Cardiac muscle cell (in vitro differentiated cells and primary cell): ENCODE results near the gene PGAP6. TPM values are rescaled to one million over a fixed set of nuclear protein-coding genes. Genes with fewer than 3 reads are reported as not detected.

Experiments used
- DNase-seq, 2 donors: peaks; one replicate each; pipeline versions ENCODE4 v3.0.0 to v3.0.0-alpha.2; 2010 to 2017; ENCODE audit warnings: low read depth in 1 of 2, low spot score in 1 of 2
- H3K27ac ChIP-seq: fragments of 200-600 bp; sonication (generic); 2 replicates; pipeline ENCODE4 v1.5.1; 2016
- H3K27me3 ChIP-seq: fragments of 200-600 bp; sonication (generic); 2 replicates; pipeline ENCODE4 v1.6.0; 2016; ENCODE audit warnings: control low read depth
- H3K36me3 ChIP-seq: fragments of 200-600 bp; sonication (generic); 2 replicates; pipeline ENCODE4 v1.5.1; 2016; ENCODE audit warnings: control low read depth
- H3K4me1 ChIP-seq: fragments of 200-600 bp; sonication (generic); 2 replicates; pipeline ENCODE4 v1.8.1; 2017; ENCODE audit warnings: low read depth, mild to moderate bottlenecking, mixed run types
- H3K4me3 ChIP-seq: fragments of 200-600 bp; sonication (generic); 2 replicates; pipeline ENCODE4 v1.5.1; 2016; ENCODE audit warnings: mild to moderate bottlenecking
- H3K9me3 ChIP-seq: fragments of 200-600 bp; sonication (generic); 2 replicates; pipeline ENCODE4 v1.5.1; 2017; ENCODE audit warnings: low read depth, mild to moderate bottlenecking, control low read depth
- polyA plus RNA-seq: library from polyadenylated mRNA; unstranded; fragments of >200 nt; fragmentation: Nextera tagmentation; extraction: Ambion mirVana; gene quantifications from 2 replicates; pipeline ENCODE4 v1.2.1, GENCODE V29; 2016
- total RNA-seq: library from RNA; depleted of rRNA; stranded (reverse); fragments of >200 nt; gene quantifications from 2 replicates; pipeline ENCODE4 v1.2.3, GENCODE V29; 2016
- TF ChIP-seq, protein P1 (sequence below): IDR thresholded peaks from 2 replicates; pipeline ENCODE4 v1.5.1; 2012; ENCODE audit warnings: low read depth, mild to moderate bottlenecking, low read length

Gene PGAP6
- total and polyA plus RNA-seq, 2 experiments from 2014 or later: 113 to 135 TPM

GRCh38 chr16:324201-324450 is 57.7 kb downstream of the PGAP6 start:
- Histone ChIP-seq H3K9me3 (no peaks in the 10 kb centered on the region), H3K4me3 (no peak overlapping the region), H3K4me1 (no peaks in the 10 kb centered on the region), H3K36me3 (no peaks in the 10 kb centered on the region), H3K27ac (no peak overlapping the region), H3K27me3 (no peaks in the 10 kb centered on the region)
- TF ChIP-seq, protein P1, sequence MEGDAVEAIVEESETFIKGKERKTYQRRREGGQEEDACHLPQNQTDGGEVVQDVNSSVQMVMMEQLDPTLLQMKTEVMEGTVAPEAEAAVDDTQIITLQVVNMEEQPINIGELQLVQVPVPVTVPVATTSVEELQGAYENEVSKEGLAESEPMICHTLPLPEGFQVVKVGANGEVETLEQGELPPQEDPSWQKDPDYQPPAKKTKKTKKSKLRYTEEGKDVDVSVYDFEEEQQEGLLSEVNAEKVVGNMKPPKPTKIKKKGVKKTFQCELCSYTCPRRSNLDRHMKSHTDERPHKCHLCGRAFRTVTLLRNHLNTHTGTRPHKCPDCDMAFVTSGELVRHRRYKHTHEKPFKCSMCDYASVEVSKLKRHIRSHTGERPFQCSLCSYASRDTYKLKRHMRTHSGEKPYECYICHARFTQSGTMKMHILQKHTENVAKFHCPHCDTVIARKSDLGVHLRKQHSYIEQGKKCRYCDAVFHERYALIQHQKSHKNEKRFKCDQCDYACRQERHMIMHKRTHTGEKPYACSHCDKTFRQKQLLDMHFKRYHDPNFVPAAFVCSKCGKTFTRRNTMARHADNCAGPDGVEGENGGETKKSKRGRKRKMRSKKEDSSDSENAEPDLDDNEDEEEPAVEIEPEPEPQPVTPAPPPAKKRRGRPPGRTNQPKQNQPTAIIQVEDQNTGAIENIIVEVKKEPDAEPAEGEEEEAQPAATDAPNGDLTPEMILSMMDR: no peak
- no peak for DNase-seq

DNA sequence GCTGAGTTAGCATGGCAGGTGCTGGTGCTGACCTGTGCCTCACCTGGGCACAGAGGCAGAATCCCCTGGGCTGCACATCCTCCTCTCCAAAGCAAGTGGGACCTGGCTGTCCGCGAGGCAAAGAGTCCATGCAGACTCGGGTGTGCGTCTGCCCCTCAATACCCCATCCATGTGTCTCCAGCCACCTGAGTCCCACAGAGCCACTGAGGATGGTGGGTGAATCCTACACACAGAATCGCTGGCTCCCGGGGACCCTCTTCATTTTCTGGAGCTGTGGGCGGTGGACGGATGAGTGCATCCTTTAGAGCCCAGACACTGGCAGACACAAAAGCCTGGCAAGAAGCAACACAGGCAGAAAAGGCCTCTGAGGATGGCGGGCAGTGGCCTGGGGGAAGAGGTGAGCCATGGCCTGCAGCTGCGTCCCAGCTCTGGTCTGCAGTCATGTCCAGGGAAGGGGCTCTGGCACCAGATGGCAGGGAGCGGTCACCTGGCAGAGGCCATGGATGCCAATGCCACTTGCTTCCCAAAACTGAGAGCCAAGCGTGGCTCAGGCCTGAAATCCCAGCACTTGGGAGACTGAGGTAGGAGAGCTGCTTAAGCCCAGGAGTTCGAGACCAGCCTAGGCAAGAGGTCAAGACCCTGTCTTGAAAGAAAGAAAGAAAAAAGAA is 59.2 kb downstream of the PGAP6 start:
- Histone ChIP-seq H3K9me3 (no peaks in the 10 kb centered on the region), H3K27ac (no peak overlapping the region), H3K4me1 (no peaks in the 10 kb centered on the region), H3K27me3 (no peaks in the 10 kb centered on the region), H3K36me3 (no peaks in the 10 kb centered on the region), H3K4me3 (no peak overlapping the region)
- TF ChIP-seq, protein P1: no peak
- no peak for DNase-seq

DNA sequence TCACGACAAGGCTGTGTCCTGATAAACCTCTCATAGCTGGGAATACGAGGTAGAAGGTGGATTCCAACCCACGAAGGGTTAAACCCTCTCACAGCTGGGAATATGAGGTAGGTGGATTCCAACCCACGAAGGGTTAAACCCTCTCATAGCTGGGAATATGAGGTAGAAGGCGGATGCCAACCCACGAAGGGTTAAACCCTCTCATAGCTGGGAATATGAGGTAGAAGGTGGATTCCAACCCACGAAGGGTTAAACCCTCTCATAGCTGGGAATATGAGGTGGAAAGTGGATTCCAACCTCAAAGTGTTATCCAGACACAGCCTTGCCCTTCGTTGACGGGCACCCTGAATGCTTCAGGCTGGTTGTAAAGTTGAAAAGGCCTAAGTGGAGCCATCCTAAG is 60.2 kb downstream of the PGAP6 start:
- H3K27ac ChIP-seq: peak overlapping the region; percentile 35
- H3K4me1 ChIP-seq: peaks cover 2% of the 10 kb centered on the region
- H3K9me3 ChIP-seq: no peaks in the 10 kb centered on the region
- H3K4me3 ChIP-seq: no peak overlapping the region
- no peaks in the 10 kb centered on the region for H3K36me3 ChIP-seq
- no peaks in the 10 kb centered on the region for H3K27me3 ChIP-seq
- TF ChIP-seq, protein P1: no peak
- no peak for DNase-seq

Other genes with a start within 250 kb of the PGAP6 start
- 20.9 and 24.3 TPM in 2 replicates for gene NPRL3, start 243.3 kb downstream of the PGAP6 start, total RNA-seq
- gene NPRL3, start 243.3 kb downstream of the PGAP6 start, polyA plus RNA-seq: 36.8 and 38.8 TPM in 2 replicates
- not detected in 2 replicates for gene HBZ, start 229.3 kb downstream of the PGAP6 start, total RNA-seq
- not detected in 2 replicates for gene HBZ, start 229.3 kb downstream of the PGAP6 start, polyA plus RNA-seq
- not detected in 2 replicates for gene HBM, start 216.0 kb downstream of the PGAP6 start, total RNA-seq
- not detected in 2 replicates for gene HBM, start 216.0 kb downstream of the PGAP6 start, polyA plus RNA-seq
- gene HBA2, start 209.1 kb downstream of the PGAP6 start, total RNA-seq: 1.3 TPM in 1 of 2 replicates, not detected in the other
- 0.52 TPM in 1 of 2 replicates, not detected in the other for gene HBA2, start 209.1 kb downstream of the PGAP6 start, polyA plus RNA-seq
- gene HBA1, start 205.3 kb downstream of the PGAP6 start, total RNA-seq: 0.42 TPM in 1 of 2 replicates, not detected in the other
- gene HBA1, start 205.3 kb downstream of the PGAP6 start, polyA plus RNA-seq: 1.8 TPM in 1 of 2 replicates, not detected in the other
- gene HBQ1, start 201.5 kb downstream of the PGAP6 start, total RNA-seq: 2.0 and 3.7 TPM in 2 replicates
- 0.76 and 4.0 TPM in 2 replicates for gene HBQ1, start 201.5 kb downstream of the PGAP6 start, polyA plus RNA-seq
- gene LUC7L, start 152.5 kb downstream of the PGAP6 start, total RNA-seq: 94.5 and 158 TPM in 2 replicates
- 91.0 and 105 TPM in 2 replicates for gene LUC7L, start 152.5 kb downstream of the PGAP6 start, polyA plus RNA-seq
- 128 and 136 TPM in 2 replicates for gene FAM234A, start 147.2 kb downstream of the PGAP6 start, total RNA-seq
- 160 and 164 TPM in 2 replicates for gene FAM234A, start 147.2 kb downstream of the PGAP6 start, polyA plus RNA-seq
- 6.6 and 14.8 TPM in 2 replicates for gene RGS11, start 106.0 kb downstream of the PGAP6 start, total RNA-seq
- 12.0 and 17.0 TPM in 2 replicates for gene RGS11, start 106.0 kb downstream of the PGAP6 start, polyA plus RNA-seq
- 5.8 and 6.5 TPM in 2 replicates for gene ARHGDIG, start 101.4 kb downstream of the PGAP6 start, total RNA-seq
- 3.1 and 9.6 TPM in 2 replicates for gene ARHGDIG, start 101.4 kb downstream of the PGAP6 start, polyA plus RNA-seq
- gene PDIA2, start 98.8 kb downstream of the PGAP6 start, total RNA-seq: 0.78 and 3.2 TPM in 2 replicates
- gene PDIA2, start 98.8 kb downstream of the PGAP6 start, polyA plus RNA-seq: 1.7 and 4.6 TPM in 2 replicates
- gene AXIN1, start 29.3 kb downstream of the PGAP6 start, total RNA-seq: 29.1 and 49.7 TPM in 2 replicates
- 16.5 and 25.4 TPM in 2 replicates for gene AXIN1, start 29.3 kb downstream of the PGAP6 start, polyA plus RNA-seq
- 242 and 350 TPM in 2 replicates for gene MRPL28, start 11.4 kb downstream of the PGAP6 start, total RNA-seq
- gene MRPL28, start 11.4 kb downstream of the PGAP6 start, polyA plus RNA-seq: 234 and 290 TPM in 2 replicates
- gene NME4, start 15.2 kb upstream of the PGAP6 start, total RNA-seq: 352 and 452 TPM in 2 replicates
- 518 and 664 TPM in 2 replicates for gene NME4, start 15.2 kb upstream of the PGAP6 start, polyA plus RNA-seq
- gene DECR2, start 19.9 kb upstream of the PGAP6 start, total RNA-seq: 48.7 and 51.5 TPM in 2 replicates
- 49.5 and 50.0 TPM in 2 replicates for gene DECR2, start 19.9 kb upstream of the PGAP6 start, polyA plus RNA-seq
- 61.8 and 77.1 TPM in 2 replicates for gene RAB11FIP3, start 43.7 kb upstream of the PGAP6 start, total RNA-seq
- 55.3 TPM in 2 replicates for gene RAB11FIP3, start 43.7 kb upstream of the PGAP6 start, polyA plus RNA-seq
- 58.2 and 63.3 TPM in 2 replicates for gene CAPN15, start 145.7 kb upstream of the PGAP6 start, total RNA-seq
- 19.0 and 38.1 TPM in 2 replicates for gene CAPN15, start 145.7 kb upstream of the PGAP6 start, polyA plus RNA-seq
- 0.14 and 0.66 TPM in 2 replicates for gene PRR35, start 178.4 kb upstream of the PGAP6 start, total RNA-seq
- gene PRR35, start 178.4 kb upstream of the PGAP6 start, polyA plus RNA-seq: 0.40 TPM in 1 of 2 replicates, not detected in the other
- gene NHLRC4, start 185.0 kb upstream of the PGAP6 start, total RNA-seq: 3.6 and 3.9 TPM in 2 replicates
- gene NHLRC4, start 185.0 kb upstream of the PGAP6 start, polyA plus RNA-seq: 2.2 and 2.6 TPM in 2 replicates
- 124 and 126 TPM in 2 replicates for gene PIGQ, start 188.0 kb upstream of the PGAP6 start, total RNA-seq
- 89.2 and 110 TPM in 2 replicates for gene PIGQ, start 188.0 kb upstream of the PGAP6 start, polyA plus RNA-seq
- 40.7 and 45.9 TPM in 2 replicates for gene RAB40C, start 208.1 kb upstream of the PGAP6 start, total RNA-seq
- 30.8 and 36.9 TPM in 2 replicates for gene RAB40C, start 208.1 kb upstream of the PGAP6 start, polyA plus RNA-seq
- 85.8 and 125 TPM in 2 replicates for gene WFIKKN1, start 249.0 kb upstream of the PGAP6 start, total RNA-seq
- gene WFIKKN1, start 249.0 kb upstream of the PGAP6 start, polyA plus RNA-seq: 79.6 and 105 TPM in 2 replicates